GM18526 (cell line): ENCODE results near the gene RHOV.

Experiments used
- POLR2A ChIP-seq: IDR thresholded peaks from 3 replicates; pipeline ENCODE4 v1.6.1; 2011; ENCODE audit not compliant: insufficient read length; ENCODE audit errors: extremely low read depth

RHOV gene

DNA sequence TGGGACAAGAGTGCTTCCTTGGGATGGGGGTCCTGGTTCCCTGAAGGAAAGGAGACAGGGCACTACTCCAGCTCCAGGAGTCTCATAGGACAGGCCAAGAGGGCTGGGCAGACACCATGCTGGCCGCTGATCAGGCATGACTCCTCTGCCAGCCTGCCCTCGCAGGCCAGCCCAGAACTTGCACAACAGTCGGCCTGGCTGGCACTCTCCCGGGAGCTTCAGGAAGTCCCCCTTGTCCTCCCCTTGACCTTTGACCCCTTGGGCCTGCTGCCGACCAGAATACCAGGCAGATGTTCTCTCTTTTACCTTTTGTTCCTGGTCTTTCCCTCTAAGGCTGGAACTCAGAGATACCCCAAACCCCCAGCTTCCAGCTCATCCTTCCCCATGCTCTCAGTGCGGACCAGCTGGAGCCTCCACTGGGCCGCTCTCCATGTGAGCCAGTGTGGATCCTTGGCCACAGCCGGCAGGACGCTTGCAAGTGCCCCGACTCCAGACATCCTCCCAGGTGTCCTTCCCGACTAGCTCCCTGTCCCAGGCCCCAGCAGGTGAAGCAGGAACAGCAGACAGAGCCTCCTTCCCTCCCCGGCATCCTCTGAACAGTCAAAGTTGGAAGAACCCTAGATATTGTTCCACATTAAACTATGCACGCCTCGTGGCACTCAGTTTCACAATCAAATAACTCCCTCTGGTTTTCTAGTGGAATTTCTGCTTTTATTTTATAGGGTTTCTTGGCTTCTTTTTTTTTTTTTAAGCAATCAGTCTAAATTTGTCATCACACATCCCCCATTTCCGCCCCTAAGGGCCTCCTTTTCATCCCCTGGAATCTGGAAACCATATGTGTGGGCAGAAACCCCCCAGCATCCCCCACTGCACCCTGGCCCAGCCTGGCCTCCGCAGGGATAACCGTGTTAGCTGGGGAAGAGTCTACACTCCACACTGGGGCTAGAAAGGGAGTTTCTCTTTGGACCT, 35.9 kb upstream of the RHOV start:
- TF ChIP-seq POLR2A: no peak

DNA sequence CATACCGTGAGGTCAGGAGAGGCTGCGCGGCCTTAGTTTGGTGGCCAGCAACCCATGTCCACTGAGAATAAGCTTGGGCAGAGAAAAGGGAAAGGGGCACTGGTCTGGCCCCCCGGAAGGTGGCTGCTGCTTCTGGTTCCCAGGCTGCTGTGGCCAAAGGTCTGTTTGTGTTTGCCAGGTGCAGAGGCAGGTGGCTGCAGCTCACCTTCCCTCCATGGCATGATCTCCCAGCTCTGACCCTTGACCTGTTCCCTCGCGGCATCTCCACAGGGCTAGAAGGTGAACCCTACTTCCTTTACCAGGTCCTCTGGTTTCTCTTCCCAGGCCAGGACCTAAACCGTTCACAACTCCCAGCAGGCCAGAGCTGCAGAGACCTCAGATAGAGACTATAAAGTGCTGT, 34.1 kb upstream of the RHOV start:
- TF ChIP-seq POLR2A: no peak

DNA sequence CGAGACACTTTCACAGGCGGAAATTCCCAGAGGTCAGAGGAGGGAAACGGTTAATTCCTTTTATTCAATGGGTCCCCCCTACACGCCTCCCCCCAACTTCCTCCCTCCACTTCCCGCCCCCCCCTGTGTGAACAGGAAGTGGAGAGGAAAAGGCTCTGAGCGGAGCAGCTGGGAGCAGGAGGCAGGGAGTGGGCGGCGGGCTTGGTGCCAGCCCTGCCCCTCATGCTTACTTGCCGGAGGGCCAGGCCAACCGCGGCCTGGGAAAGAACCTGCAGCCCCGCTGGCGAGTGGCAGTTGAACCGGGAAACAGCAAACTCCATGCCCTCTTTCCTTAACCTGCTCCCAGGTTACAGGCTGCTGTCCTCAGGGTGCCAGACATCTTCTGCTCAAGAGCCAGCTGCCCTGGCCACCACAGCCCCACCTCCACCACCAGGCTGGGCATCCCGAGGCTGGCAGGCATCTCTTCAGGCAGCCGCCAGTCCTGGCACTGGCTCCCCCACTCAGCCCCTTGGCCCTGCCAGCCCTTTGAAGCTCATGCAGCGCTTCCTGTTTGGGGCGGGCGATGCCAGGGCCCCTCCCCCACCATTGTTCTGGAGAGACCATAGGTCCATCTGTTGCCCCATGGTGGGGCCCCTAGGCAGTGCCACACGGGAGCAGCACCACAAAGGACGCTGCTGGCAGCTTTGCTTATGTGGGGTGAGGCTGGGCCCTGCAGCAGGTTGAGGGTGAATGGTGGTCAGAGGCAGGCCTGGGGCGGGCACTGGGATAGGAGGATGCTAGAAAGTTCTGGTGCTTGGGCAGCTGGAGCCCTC, 33.2 kb upstream of the RHOV start:
- TF ChIP-seq POLR2A: no peak

DNA sequence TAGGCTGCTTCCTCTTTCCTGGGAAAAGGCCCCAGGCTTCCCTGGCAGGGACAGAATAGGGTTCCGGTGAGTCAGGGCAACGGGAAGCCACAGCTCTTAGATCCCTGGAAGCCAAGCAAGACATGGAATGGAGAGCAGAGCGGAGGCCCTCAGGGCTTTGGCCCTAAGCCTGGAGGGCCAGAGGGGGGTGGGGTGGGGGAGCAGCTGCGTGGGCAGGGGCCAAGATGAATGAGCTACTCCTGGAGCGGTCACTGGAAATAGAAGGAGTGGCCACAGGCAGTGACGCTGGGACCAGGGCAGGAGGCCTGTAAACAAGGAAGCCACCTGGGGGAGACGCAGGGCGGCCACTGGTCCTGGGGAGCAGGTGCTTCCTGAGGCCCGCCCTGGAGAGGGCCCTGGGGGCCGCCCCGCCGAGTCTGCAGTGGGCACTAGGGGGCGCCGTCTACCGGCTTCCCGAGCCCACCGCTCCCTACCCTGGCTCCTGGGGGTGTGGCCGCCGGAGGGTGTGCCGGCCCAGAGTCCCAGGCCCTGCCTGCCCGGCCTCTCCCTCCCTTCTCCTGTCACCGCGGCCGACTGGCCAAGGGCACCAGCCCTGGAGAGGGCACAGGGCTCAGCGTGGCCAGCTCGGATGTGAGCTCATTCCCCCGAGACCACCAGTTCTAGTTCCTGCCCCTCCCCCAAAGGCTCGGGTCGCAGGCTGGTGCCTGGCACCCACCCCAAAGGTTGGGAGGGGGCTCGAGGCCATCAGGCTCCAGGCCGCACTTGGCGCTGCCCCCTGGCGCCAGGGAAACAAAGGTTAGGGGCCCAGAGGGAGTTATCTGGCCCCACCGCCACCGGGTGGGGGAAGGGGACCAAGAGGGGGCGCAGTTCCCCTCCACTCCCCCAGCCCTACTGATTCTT, 32.3 kb upstream of the RHOV start:
- no peak for TF ChIP-seq POLR2A

GRCh38 chr15:40904552-40905201, 30.6 kb upstream of the RHOV start:
- no peak for TF ChIP-seq POLR2A

DNA sequence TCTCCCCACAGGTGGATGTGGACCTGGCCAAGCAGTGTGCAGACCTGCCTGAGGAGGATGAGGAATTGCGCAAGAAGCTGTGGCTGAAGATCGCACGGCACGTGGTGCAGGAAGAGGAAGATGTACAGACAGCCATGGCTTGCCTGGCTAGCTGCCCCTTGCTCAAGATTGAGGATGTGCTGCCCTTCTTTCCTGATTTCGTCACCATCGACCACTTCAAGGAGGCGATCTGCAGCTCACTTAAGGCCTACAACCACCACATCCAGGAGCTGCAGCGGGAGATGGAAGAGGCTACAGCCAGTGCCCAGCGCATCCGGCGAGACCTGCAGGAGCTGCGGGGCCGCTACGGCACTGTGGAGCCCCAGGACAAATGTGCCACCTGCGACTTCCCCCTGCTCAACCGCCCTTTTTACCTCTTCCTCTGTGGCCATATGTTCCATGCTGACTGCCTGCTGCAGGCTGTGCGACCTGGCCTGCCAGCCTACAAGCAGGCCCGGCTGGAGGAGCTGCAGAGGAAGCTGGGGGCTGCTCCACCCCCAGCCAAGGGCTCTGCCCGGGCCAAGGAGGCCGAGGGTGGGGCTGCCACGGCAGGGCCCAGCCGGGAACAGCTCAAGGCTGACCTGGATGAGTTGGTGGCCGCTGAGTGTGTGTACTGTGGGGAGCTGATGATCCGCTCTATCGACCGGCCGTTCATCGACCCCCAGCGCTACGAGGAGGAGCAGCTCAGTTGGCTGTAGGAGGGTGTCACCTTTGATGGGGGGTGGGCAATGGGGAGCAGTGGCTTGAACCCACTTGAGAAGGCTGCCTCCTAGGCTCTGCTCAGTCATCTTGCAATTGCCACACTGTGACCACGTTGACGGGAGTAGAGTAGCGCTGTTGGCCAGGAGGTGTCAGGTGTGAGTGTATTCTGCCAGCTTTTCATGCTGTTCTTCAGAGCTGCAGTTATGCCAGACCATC, 28.8 kb upstream of the RHOV start:
- TF ChIP-seq POLR2A: no peak

DNA sequence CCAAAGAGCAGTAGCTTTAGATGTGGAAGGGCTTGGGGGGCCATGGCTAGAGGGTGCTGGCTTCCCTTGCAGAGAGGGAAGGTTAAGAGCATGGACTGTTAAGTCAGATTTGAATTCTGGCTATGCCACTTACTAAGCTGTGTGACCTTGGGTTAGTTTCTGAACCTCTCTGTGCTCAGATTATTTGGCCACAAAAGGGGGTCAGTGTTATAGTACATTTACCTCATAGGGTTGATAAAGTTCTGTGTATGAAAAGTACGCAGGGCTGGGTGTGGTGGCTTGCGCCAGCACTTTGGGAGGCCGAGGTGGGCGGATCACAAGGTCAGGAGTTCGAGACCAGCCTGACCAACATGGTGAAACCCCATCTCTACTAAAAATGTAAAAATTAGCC, 27.0 kb upstream of the RHOV start:
- TF ChIP-seq POLR2A: no peak

DNA sequence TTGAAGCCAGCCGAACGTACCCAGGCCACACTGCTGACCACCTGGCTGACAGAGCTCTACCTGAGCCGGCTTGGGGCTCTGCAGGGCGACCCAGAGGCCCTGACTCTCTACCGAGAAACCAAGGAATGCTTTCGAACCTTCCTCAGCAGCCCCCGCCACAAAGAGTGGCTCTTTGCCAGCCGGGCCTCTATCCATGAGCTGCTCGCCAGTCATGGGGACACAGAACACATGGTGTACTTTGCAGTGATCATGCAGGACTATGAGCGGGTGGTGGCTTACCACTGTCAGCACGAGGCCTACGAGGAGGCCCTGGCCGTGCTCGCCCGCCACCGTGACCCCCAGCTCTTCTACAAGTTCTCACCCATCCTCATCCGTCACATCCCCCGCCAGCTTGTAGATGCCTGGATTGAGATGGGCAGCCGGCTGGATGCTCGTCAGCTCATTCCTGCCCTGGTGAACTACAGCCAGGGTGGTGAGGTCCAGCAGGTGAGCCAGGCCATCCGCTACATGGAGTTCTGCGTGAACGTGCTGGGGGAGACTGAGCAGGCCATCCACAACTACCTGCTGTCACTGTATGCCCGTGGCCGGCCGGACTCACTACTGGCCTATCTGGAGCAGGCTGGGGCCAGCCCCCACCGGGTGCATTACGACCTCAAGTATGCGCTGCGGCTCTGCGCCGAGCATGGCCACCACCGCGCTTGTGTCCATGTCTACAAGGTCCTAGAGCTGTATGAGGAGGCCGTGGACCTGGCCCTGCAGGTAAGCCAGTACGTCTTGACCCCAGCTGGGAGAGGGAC, 26.4 kb upstream of the RHOV start:
- TF ChIP-seq POLR2A: no peak

GRCh38 chr15:40899536-40900207, 25.6 kb upstream of the RHOV start:
- TF ChIP-seq POLR2A: no peak

DNA sequence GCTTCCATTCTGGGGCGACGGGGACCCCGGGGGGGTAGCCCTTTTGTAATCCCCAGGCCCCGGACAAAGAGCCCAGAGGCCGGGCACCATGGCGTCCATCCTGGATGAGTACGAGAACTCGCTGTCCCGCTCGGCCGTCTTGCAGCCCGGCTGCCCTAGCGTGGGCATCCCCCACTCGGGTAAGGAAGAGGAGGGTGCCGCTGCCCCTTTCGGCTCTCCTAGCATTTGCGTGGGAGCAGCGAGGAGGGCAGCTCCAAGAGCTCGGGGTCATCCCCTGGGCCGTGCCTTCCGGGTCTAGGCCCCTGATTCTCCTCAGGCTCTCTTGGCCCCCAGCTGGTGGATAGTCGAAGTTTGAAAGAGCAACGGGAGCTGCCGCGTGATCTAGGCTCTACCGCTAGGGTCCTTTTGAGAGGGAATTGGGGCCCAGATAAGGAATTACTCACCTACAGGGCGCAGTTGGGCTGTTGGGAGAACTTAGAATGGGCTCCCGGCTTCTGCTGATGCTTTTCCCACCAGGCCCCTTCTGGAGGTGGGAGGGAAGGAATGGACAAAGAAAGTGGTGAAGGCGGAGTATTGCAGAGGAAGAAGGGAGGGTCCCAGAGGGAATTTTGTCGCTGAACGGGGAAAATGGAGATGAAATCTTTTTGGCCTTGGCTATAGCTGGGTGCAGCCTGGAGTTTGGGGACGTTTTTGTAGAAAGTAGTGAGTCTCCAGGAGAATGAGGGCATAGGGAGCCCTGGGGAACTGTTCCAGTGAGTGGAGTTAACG, 20.8 kb upstream of the RHOV start:
- no peak for TF ChIP-seq POLR2A

DNA sequence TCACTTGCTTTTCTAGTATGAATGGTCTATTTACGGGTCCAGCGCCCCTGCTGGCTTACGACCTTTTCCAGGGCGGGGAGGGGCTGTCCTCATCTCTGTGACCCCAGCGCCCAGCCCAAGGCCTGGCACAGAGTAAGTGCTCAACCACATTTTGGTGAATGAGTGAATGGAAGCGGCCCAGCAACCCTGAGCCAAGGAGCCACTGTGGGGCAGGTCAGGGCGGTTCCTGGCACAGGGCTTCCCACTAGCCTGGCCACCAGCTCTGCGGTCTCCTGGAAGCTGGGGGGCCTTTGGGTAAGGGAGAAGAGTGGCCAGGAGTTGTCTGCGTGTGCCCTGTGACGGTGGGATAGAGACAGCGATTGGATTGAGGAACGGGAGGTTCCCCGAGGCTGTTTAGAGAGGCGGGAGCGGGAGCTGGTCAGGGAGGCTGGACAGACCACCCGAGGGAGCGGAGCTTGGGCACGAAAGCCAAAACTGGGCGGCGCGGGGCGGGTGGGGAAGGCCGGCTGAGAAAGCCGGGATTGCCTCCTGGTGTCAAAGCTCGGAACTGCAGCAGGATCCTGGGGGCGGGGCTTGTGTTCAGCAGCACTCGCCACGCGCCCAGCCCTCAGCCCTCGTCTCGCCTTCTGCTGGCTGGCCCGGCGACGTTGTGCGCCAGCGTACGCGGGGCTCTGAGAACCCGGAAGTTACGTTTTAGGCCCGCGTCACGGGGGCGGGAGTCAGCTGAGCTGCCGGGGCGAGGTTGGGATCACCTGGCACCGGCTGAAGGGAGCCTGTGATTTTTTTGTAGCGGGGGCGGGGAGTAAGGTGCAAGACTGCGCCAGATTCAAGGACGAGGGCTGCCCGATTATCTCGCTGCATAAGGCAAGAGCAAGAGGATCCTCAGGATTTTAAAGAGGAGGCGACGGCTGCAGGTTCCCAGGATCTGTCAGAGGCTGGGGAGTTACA, 20.0 kb upstream of the RHOV start, which contains the start of gene VPS18:
TSS of gene VPS18 (plus strand) at position 718 of the 948 bp plus-strand sequence. CDS start 319 bp downstream, outside the sequence.
- TF ChIP-seq POLR2A: peak; percentile 63
